Mesenchymal stem cell (in vitro differentiated cells and primary cell): ENCODE data around the gene AADACL3.
"Not testable (repeated sequence)": the region's sequence is repeated elsewhere in the genome, so short reads cannot be mapped to it uniquely, and the experiment has no call there.

ENCODE experiments used
- DNase-seq: peaks from one replicate; pipeline ENCODE4 v3.0.0-alpha.2; 2013
- H2AFZ ChIP-seq: one replicate; pipeline ENCODE4 v1.6.1; 2013; ENCODE audit warnings: low read depth, mild to moderate bottlenecking, control low read depth, inconsistent platforms, low read length, moderate library complexity
- H2AK5ac ChIP-seq: 2 replicates; pipeline ENCODE4 v1.6.1; 2013; ENCODE audit warnings: low read length, moderate library complexity, mild to moderate bottlenecking, inconsistent platforms; ENCODE audit not compliant: severe bottlenecking
- H2BK120ac ChIP-seq: one replicate; pipeline ENCODE4 v1.6.1; 2013; ENCODE audit warnings: low read depth, mild to moderate bottlenecking, inconsistent platforms, low read length, moderate library complexity
- H2BK12ac ChIP-seq, 2 experiments: one replicate each; pipeline ENCODE4 v1.6.1; 2013; ENCODE audit warnings: inconsistent platforms in 2 of 2, low read length in 2 of 2, mild to moderate bottlenecking in 2 of 2, moderate library complexity in 2 of 2, control low read depth in 1 of 2
- H2BK15ac ChIP-seq: one replicate; pipeline ENCODE4 v1.6.1; 2013; ENCODE audit warnings: mild to moderate bottlenecking, low read depth, inconsistent platforms; ENCODE audit not compliant: poor library complexity, severe bottlenecking
- H2BK5ac ChIP-seq: 2 replicates; pipeline ENCODE4 v1.6.1; 2013; ENCODE audit warnings: low read depth, mild to moderate bottlenecking, low read length, control low read depth, inconsistent platforms; ENCODE audit not compliant: poor library complexity, severe bottlenecking
- H3K14ac ChIP-seq, 2 experiments: one replicate each; pipeline ENCODE4 v1.6.1; 2013; ENCODE audit warnings: inconsistent platforms in 2 of 2, low read length in 2 of 2, control low read depth in 1 of 2, mild to moderate bottlenecking in 1 of 2, moderate library complexity in 1 of 2
- H3K18ac ChIP-seq, 2 experiments: one replicate each; pipeline ENCODE4 v1.6.1; 2013; ENCODE audit warnings: inconsistent platforms in 2 of 2, low read length in 2 of 2, control low read depth in 1 of 2, low read depth in 1 of 2, mild to moderate bottlenecking in 1 of 2
- H3K23ac ChIP-seq, 2 experiments: one replicate each; pipeline ENCODE4 v1.6.1; 2013; ENCODE audit warnings: inconsistent platforms in 2 of 2, low read length in 2 of 2, mild to moderate bottlenecking in 2 of 2, moderate library complexity in 2 of 2, control low read depth in 1 of 2
- H3K27ac ChIP-seq: 2 replicates; pipeline ENCODE4 v1.5.1; 2013; ENCODE audit warnings: mild to moderate bottlenecking, moderate library complexity, low read length, control low read depth, inconsistent platforms; ENCODE audit not compliant: poor library complexity, severe bottlenecking
- H3K27me3 ChIP-seq, 2 experiments: 2 replicates each; pipeline versions ENCODE4 v1.6.1 to v1.7.0; 2013; ENCODE audit warnings: low read length in 2 of 2, mild to moderate bottlenecking in 2 of 2, moderate library complexity in 2 of 2, control low read depth in 1 of 2, inconsistent platforms in 1 of 2; ENCODE audit not compliant: control insufficient read depth in 1 of 2, insufficient read depth in 1 of 2
- H3K36me3 ChIP-seq, 2 experiments: 2 replicates each; pipeline versions ENCODE4 v1.6.1 to v1.7.0; 2013; ENCODE audit warnings: low read length in 2 of 2, control low read depth in 1 of 2, inconsistent platforms in 1 of 2, low read depth in 1 of 2, mild to moderate bottlenecking in 1 of 2; ENCODE audit not compliant: insufficient read depth in 2 of 2, control insufficient read depth in 1 of 2
- H3K4ac ChIP-seq, 2 experiments: one replicate each; pipeline ENCODE4 v1.6.1; 2013; ENCODE audit warnings: inconsistent platforms in 2 of 2, low read length in 2 of 2, mild to moderate bottlenecking in 2 of 2, moderate library complexity in 2 of 2, control low read depth in 1 of 2, low read depth in 1 of 2
- H3K4me1 ChIP-seq: 2 replicates; pipeline ENCODE4 v1.6.1; 2013; ENCODE audit warnings: low read depth, low read length, control low read depth; ENCODE audit not compliant: control insufficient read depth, insufficient read depth
- H3K4me2 ChIP-seq: 2 replicates; pipeline ENCODE4 v1.6.1; 2013; ENCODE audit warnings: low read length, mild to moderate bottlenecking, inconsistent platforms; ENCODE audit not compliant: poor library complexity, severe bottlenecking
- H3K4me3 ChIP-seq, 2 experiments: 2 replicates each; pipeline versions ENCODE4 v1.5.1 to v1.7.0; 2013; ENCODE audit warnings: low read length in 2 of 2, mild to moderate bottlenecking in 2 of 2, control low read depth in 1 of 2, low read depth in 1 of 2; ENCODE audit not compliant: insufficient read depth in 1 of 2
- H3K79me1 ChIP-seq: replicated peaks from 2 replicates; pipeline ENCODE4 v1.6.1; 2013; ENCODE audit warnings: mild to moderate bottlenecking, control low read depth, low read length, inconsistent platforms; ENCODE audit not compliant: poor library complexity, severe bottlenecking
- H3K9ac ChIP-seq: 2 replicates; pipeline ENCODE4 v1.7.0; 2013; ENCODE audit warnings: mild to moderate bottlenecking, low read length, moderate library complexity
- H3K9me3 ChIP-seq: 2 replicates; pipeline ENCODE4 v1.7.0; 2013; ENCODE audit warnings: mild to moderate bottlenecking, low read length; ENCODE audit not compliant: control insufficient read depth
- H4K8ac ChIP-seq: one replicate; pipeline ENCODE4 v1.6.1; 2013; ENCODE audit warnings: inconsistent platforms, mild to moderate bottlenecking, low read length, moderate library complexity
- H4K91ac ChIP-seq: one replicate; pipeline ENCODE4 v1.6.1; 2013; ENCODE audit warnings: mild to moderate bottlenecking, low read length, inconsistent platforms
- WGBS: methylation state at CpG from one replicate; pipeline ENCODE4 v1.1.7; 2013; ENCODE audit warnings: mixed read lengths; 5-methylcytosine and 5-hydroxymethylcytosine counted together

Gene AADACL3

GRCh38 chr1:12713651-12714050 is 2.3 kb upstream of the AADACL3 start:
- H2AFZ ChIP-seq, H3K9me3 ChIP-seq, H2BK120ac ChIP-seq, H2BK5ac ChIP-seq, H3K27me3 ChIP-seq, H4K8ac ChIP-seq, H4K91ac ChIP-seq, DNase-seq, H3K79me1 ChIP-seq, H3K4ac ChIP-seq, H3K14ac ChIP-seq, H3K36me3 ChIP-seq, H3K4me2 ChIP-seq, H3K18ac ChIP-seq, H3K4me3 ChIP-seq, H3K4me1 ChIP-seq, H3K9ac ChIP-seq, H2BK12ac ChIP-seq, H2BK15ac ChIP-seq, H3K23ac ChIP-seq, H2AK5ac ChIP-seq, H3K27ac ChIP-seq: not testable (repeated sequence)
- 78% methylated on average over 4 of the region's 5 CpGs for WGBS

GRCh38 chr1:12714710-12715475 is 1.0 kb upstream of the AADACL3 start:
- Histone ChIP-seq H3K4me2 (no peak overlapping the region), H2BK12ac (no peak overlapping the region), H3K36me3 (no peaks in the 10 kb centered on the region), H2BK120ac (no peak overlapping the region), H4K91ac (no peak overlapping the region), H2BK15ac (no peak overlapping the region), H3K4ac (no peak overlapping the region), H3K4me3 (no peak overlapping the region), H3K23ac (no peak overlapping the region), H2AK5ac (no peak overlapping the region), H4K8ac (no peak overlapping the region), H3K27me3 (no peaks in the 10 kb centered on the region), H2AFZ (no peak overlapping the region), H3K4me1 (no peaks in the 10 kb centered on the region), H2BK5ac (no peak overlapping the region), H3K14ac (no peak overlapping the region), H3K79me1 (no peaks in the 10 kb centered on the region), H3K18ac (no peak overlapping the region), H3K9ac (no peak overlapping the region), H3K9me3 (no peaks in the 10 kb centered on the region), H3K27ac (no peak overlapping the region)
- WGBS, result 52% methylated on average over 3 of the region's 3 CpGs
- DNase-seq, result no peak

GRCh38 chr1:12717301-12717838 is 1.5 kb downstream of the AADACL3 start:
- Histone ChIP-seq H3K27me3 (no peaks in the 10 kb centered on the region), H2BK120ac (no peak overlapping the region), H3K9me3 (no peaks in the 10 kb centered on the region), H3K4me2 (no peak overlapping the region), H2BK5ac (no peak overlapping the region), H3K4me3 (no peak overlapping the region), H3K4ac (no peak overlapping the region), H3K23ac (no peak overlapping the region), H2BK12ac (no peak overlapping the region), H3K79me1 (no peaks in the 10 kb centered on the region), H3K18ac (no peak overlapping the region), H2BK15ac (no peak overlapping the region), H3K9ac (no peak overlapping the region), H3K4me1 (no peaks in the 10 kb centered on the region), H4K91ac (no peak overlapping the region), H4K8ac (no peak overlapping the region), H2AFZ (no peak overlapping the region), H3K14ac (no peak overlapping the region), H3K36me3 (no peaks in the 10 kb centered on the region), H3K27ac (no peak overlapping the region), H2AK5ac (no peak overlapping the region)
- no peak for DNase-seq
- WGBS, result 55% methylated on average over 5 of the region's 7 CpGs

GRCh38 chr1:12722626-12723025 is 6.7 kb downstream of the AADACL3 start:
- Histone ChIP-seq H3K9me3 (peaks cover 4% of the 10 kb centered on the region), H3K27ac (no peak overlapping the region), H4K91ac (no peak overlapping the region), H3K9ac (no peak overlapping the region), H2AFZ (no peak overlapping the region), H3K4me1 (no peaks in the 10 kb centered on the region), H3K4ac (no peak overlapping the region), H3K36me3 (no peaks in the 10 kb centered on the region), H2AK5ac (no peak overlapping the region), H3K79me1 (no peaks in the 10 kb centered on the region), H3K4me3 (no peak overlapping the region), H3K4me2 (no peak overlapping the region), H2BK15ac (no peak overlapping the region), H2BK5ac (no peak overlapping the region), H3K18ac (no peak overlapping the region), H3K23ac (no peak overlapping the region), H2BK12ac (no peak overlapping the region), H3K14ac (no peak overlapping the region), H3K27me3 (no peaks in the 10 kb centered on the region), H4K8ac (no peak overlapping the region), H2BK120ac (no peak overlapping the region)
- no CpG with 5 or more reads among the region's 1 CpG for WGBS
- no peak for DNase-seq
